ENCODE measurements around the gene UFD1.

The UFD1 gene

GRCh38 chr22:19410941-19411689 is 67.9 kb downstream of the UFD1 start:
- no peak for DNase-seq (ENCODE audit: low read depth)
- H3K4me3 ChIP-seq (ENCODE audit: low read depth, low read length) = no peak overlapping the region
- TF ChIP-seq CTCF (conservative IDR thresholded peaks at IDR 0.05; ENCODE audit: low read depth, low read length) = no peak

GRCh38 chr22:19407649-19408606 is 71.1 kb downstream of the UFD1 start:
- no peak for TF ChIP-seq CTCF (conservative IDR thresholded peaks at IDR 0.05; ENCODE audit: low read depth, low read length)
- peak; percentile 34 for DNase-seq (ENCODE audit: low read depth)
- no peak overlapping the region for H3K4me3 ChIP-seq (ENCODE audit: low read depth, low read length)

GRCh38 chr22:19406846-19407245 is 72.1 kb downstream of the UFD1 start:
- DNase-seq (ENCODE audit: low read depth) = no peak
- no peak for TF ChIP-seq CTCF (conservative IDR thresholded peaks at IDR 0.05; ENCODE audit: low read depth, low read length)
- H3K4me3 ChIP-seq (ENCODE audit: low read depth, low read length) = no peak overlapping the region

- no peak overlapping the region for H3K4me3 ChIP-seq (ENCODE audit: low read depth, low read length)
- no peak for DNase-seq (ENCODE audit: low read depth)
- TF ChIP-seq CTCF (conservative IDR thresholded peaks at IDR 0.05; ENCODE audit: low read depth, low read length) = no peak
Observed at GRCh38 chr22:19406281-19406811, 72.6 kb downstream of the UFD1 start.

- DNase-seq (ENCODE audit: low read depth) = no peak
- TF ChIP-seq CTCF (conservative IDR thresholded peaks at IDR 0.05; ENCODE audit: low read depth, low read length) = no peak
- H3K4me3 ChIP-seq (ENCODE audit: low read depth, low read length) = no peak overlapping the region
Observed at GRCh38 chr22:19405652-19406051, 73.3 kb downstream of the UFD1 start.

- no peak overlapping the region for H3K4me3 ChIP-seq (ENCODE audit: low read depth, low read length)
- TF ChIP-seq CTCF (conservative IDR thresholded peaks at IDR 0.05; ENCODE audit: low read depth, low read length) = no peak
- DNase-seq (ENCODE audit: low read depth) = no peak
Observed at GRCh38 chr22:19405133-19405532, 73.9 kb downstream of the UFD1 start.

All from choroid plexus epithelial cell (primary cell).